H1 (cell line): Measurements from ENCODE around the gene TMEM271. TPM values are rescaled to one million over a fixed set of nuclear protein-coding genes. Genes with fewer than 3 reads are reported as not detected.

Source experiments
- CTCF ChIA-PET: fragments of 300-600 bp; sonication (Branson Sonifier 250); formaldehyde crosslinking; loops from one replicate; lab custom pipeline; 2021; ENCODE audit not compliant: partially characterized antibody; lab: Charles Lee
- POLR2A ChIA-PET: fragments of 300-600 bp; sonication (Branson Sonifier 250); formaldehyde crosslinking; loops from one replicate; lab custom pipeline; 2021; ENCODE audit warnings: inconsistent platforms; ENCODE audit not compliant: partially characterized antibody; lab: Charles Lee
- DNase-seq, 2 experiments: peaks; one replicate each; pipeline versions ENCODE4 v3.0.0 to v3.0.0-alpha.2; 2010 to 2022; ENCODE audit warnings: low spot score in 2 of 2, low read depth in 1 of 2, mixed read lengths in 1 of 2
- FAIRE-seq: peaks from 2 replicates; lab custom pipeline; 2011; peaks lifted over from hg19 to GRCh38; lab: Jason Lieb, UNC
- H2AFZ ChIP-seq: 2 replicates; pipeline ENCODE4 v1.8.1; 2012; ENCODE audit warnings: low read length, inconsistent platforms
- H2AK5ac ChIP-seq: 2 replicates; pipeline ENCODE4 v1.6.1; 2013; ENCODE audit warnings: low read depth, low read length
- H2BK120ac ChIP-seq: replicated peaks from 2 replicates; pipeline ENCODE3; 2013; ENCODE audit warnings: low read depth, low read length, inconsistent platforms
- H2BK12ac ChIP-seq: 2 replicates; pipeline ENCODE4 v1.6.1; 2013; ENCODE audit warnings: low read depth, low read length
- H2BK15ac ChIP-seq: 2 replicates; pipeline ENCODE4 v1.6.1; 2013; ENCODE audit warnings: low read length
- H2BK20ac ChIP-seq: 2 replicates; pipeline ENCODE4 v1.6.1; 2013; ENCODE audit warnings: low read length
- H2BK5ac ChIP-seq: 2 replicates; pipeline ENCODE4 v1.6.1; 2013; ENCODE audit warnings: low read depth, low read length
- H3K14ac ChIP-seq: 2 replicates; pipeline ENCODE4 v1.6.1; 2013; ENCODE audit warnings: inconsistent platforms; ENCODE audit not compliant: insufficient read length
- H3K18ac ChIP-seq: 2 replicates; pipeline ENCODE4 v1.6.1; 2013; ENCODE audit warnings: low read length; ENCODE audit errors: extremely low read depth
- H3K23ac ChIP-seq: 2 replicates; pipeline ENCODE4 v1.6.1; 2013; ENCODE audit warnings: inconsistent platforms; ENCODE audit not compliant: insufficient read length
- H3K23me2 ChIP-seq: 2 replicates; pipeline ENCODE4 v1.6.1; 2013; ENCODE audit warnings: low read depth, low read length
- H3K27ac ChIP-seq: 2 replicates; pipeline ENCODE4 v1.6.1; 2011; ENCODE audit warnings: low read depth, low read length, inconsistent platforms
- H3K27me3 ChIP-seq, 4 experiments: replicated peaks in 1 of 4; 1 replicate in 1 of 4; 2 replicates in 3 of 4; pipeline versions ENCODE4 v1.6.1 to v1.8.1; 2011 to 2013; ENCODE audit warnings: low read length in 3 of 4, mild to moderate bottlenecking in 3 of 4, inconsistent platforms in 2 of 4, mixed read lengths in 2 of 4, moderate library complexity in 1 of 4; ENCODE audit not compliant: control insufficient read depth in 3 of 4, insufficient read depth in 3 of 4; ENCODE audit errors: extremely low read depth in 1 of 4
- H3K36me3 ChIP-seq, 4 experiments: 2 replicates each; pipeline versions ENCODE4 v1.6.1 to v1.8.1; 2011 to 2013; ENCODE audit warnings: mild to moderate bottlenecking in 4 of 4, low read length in 3 of 4, moderate library complexity in 2 of 4, control low read depth in 1 of 4, inconsistent platforms in 1 of 4; ENCODE audit not compliant: insufficient read depth in 4 of 4, control insufficient read depth in 2 of 4
- H3K4ac ChIP-seq: replicated peaks from 2 replicates; pipeline ENCODE3; 2013; ENCODE audit warnings: low read length, low read depth, mixed read lengths, inconsistent platforms; ENCODE audit not compliant: insufficient read length
- H3K4me1 ChIP-seq, 4 experiments: replicated peaks in 1 of 4; 1 replicate in 1 of 4; 2 replicates in 3 of 4; pipeline versions ENCODE4 v1.6.1 to v1.8.1; 2011 to 2013; ENCODE audit warnings: low read length in 3 of 4, inconsistent platforms in 2 of 4, mixed read lengths in 1 of 4; ENCODE audit not compliant: insufficient read depth in 4 of 4, control insufficient read depth in 3 of 4
- H3K4me2 ChIP-seq, 2 experiments: 2 replicates each; pipeline versions ENCODE4 v1.6.1 to v1.8.1; 2011 to 2013; ENCODE audit warnings: low read depth in 2 of 2, low read length in 2 of 2, control low read depth in 1 of 2, inconsistent platforms in 1 of 2, mild to moderate bottlenecking in 1 of 2; ENCODE audit not compliant: insufficient read depth in 1 of 2
- H3K4me3 ChIP-seq, 4 experiments: fragments of 200-600, 300-600 bp in 1 of 4; sonication (generic), shearing (Covaris generic), sonication (Bioruptor Twin) in 1 of 4; 2 replicates each; pipeline versions ENCODE4 v1.5.1 to v1.8.1; 2011 to 2016; ENCODE audit warnings: low read length in 4 of 4, low read depth in 3 of 4, control low read depth in 2 of 4, inconsistent platforms in 2 of 4, mild to moderate bottlenecking in 2 of 4, mixed read lengths in 1 of 4, moderate library complexity in 1 of 4; ENCODE audit not compliant: insufficient read depth in 2 of 4; ENCODE audit errors: extremely low read depth in 1 of 4
- H3K56ac ChIP-seq: replicated peaks from 2 replicates; pipeline ENCODE3; 2013; ENCODE audit warnings: low read depth, mild to moderate bottlenecking, mixed read lengths, low read length, inconsistent platforms; ENCODE audit not compliant: insufficient read length
- H3K79me1 ChIP-seq: 2 replicates; pipeline ENCODE4 v1.6.1; 2013; ENCODE audit warnings: low read depth, low read length, control low read depth
- H3K79me2 ChIP-seq, 2 experiments: 2 replicates each; pipeline versions ENCODE4 v1.6.1 to v1.8.1; 2012 to 2013; ENCODE audit warnings: low read length in 2 of 2, mild to moderate bottlenecking in 2 of 2, inconsistent platforms in 1 of 2; ENCODE audit not compliant: insufficient read depth in 2 of 2, control insufficient read depth in 1 of 2
- H3K9ac ChIP-seq, 4 experiments: replicated peaks in 1 of 4; 1 replicate in 1 of 4; 2 replicates in 3 of 4; pipeline versions ENCODE4 v1.6.1 to v1.8.1; 2011 to 2013; ENCODE audit warnings: low read depth in 3 of 4, low read length in 3 of 4, control low read depth in 2 of 4, mild to moderate bottlenecking in 2 of 4, moderate library complexity in 2 of 4, inconsistent platforms in 1 of 4; ENCODE audit errors: extremely low read depth in 1 of 4
- H3K9me3 ChIP-seq, 2 experiments: 2 replicates each; pipeline versions ENCODE4 v1.6.1 to v1.8.1; 2012 to 2013; ENCODE audit warnings: mild to moderate bottlenecking in 2 of 2, moderate library complexity in 2 of 2, control low read depth in 1 of 2, inconsistent platforms in 1 of 2, low read depth in 1 of 2, low read length in 1 of 2, mixed read lengths in 1 of 2; ENCODE audit not compliant: insufficient read depth in 2 of 2
- H4K20me1 ChIP-seq, 2 experiments: replicated peaks in 1 of 2; 2 replicates each; pipeline versions ENCODE3 to v1.8.1; 2011 to 2013; ENCODE audit warnings: inconsistent platforms in 2 of 2, low read length in 2 of 2, mild to moderate bottlenecking in 1 of 2; ENCODE audit not compliant: insufficient read depth in 2 of 2, control insufficient read depth in 1 of 2
- H4K5ac ChIP-seq: 2 replicates; pipeline ENCODE4 v1.6.1; 2013; ENCODE audit warnings: low read length, low read depth, mixed read lengths, inconsistent platforms; ENCODE audit not compliant: insufficient read length
- H4K8ac ChIP-seq: 2 replicates; pipeline ENCODE4 v1.8.0; 2013; ENCODE audit warnings: mild to moderate bottlenecking, moderate library complexity, low read length, inconsistent platforms; ENCODE audit not compliant: insufficient read depth; ENCODE audit errors: extremely low read depth
- H4K91ac ChIP-seq: replicated peaks from 2 replicates; pipeline ENCODE3; 2013; ENCODE audit warnings: low read length, mixed read lengths, inconsistent platforms; ENCODE audit not compliant: insufficient read length
- HDAC2 ChIP-seq, 2 experiments: fragments of 300-600 bp in 1 of 2; sonication (generic) in 1 of 2; IDR thresholded peaks; 2 replicates each; pipeline ENCODE4 v1.6.1; 2011 to 2012; ENCODE audit warnings: low read depth in 2 of 2, low read length in 2 of 2, mild to moderate bottlenecking in 2 of 2, moderate library complexity in 2 of 2, borderline replicate concordance in 1 of 2, inconsistent platforms in 1 of 2
- MAX ChIP-seq: IDR thresholded peaks from 2 replicates; pipeline ENCODE4 v1.6.1; 2012; ENCODE audit warnings: inconsistent platforms
- POLR2A ChIP-seq, 2 experiments: IDR thresholded peaks; 1 replicate in 1 of 2; 2 replicates in 1 of 2; pipeline ENCODE4 v1.6.1; 2011; ENCODE audit warnings: low read depth in 2 of 2, low read length in 2 of 2, mild to moderate bottlenecking in 2 of 2; ENCODE audit errors: control extremely low read depth in 1 of 2
- TAF7 ChIP-seq: optimal IDR thresholded peaks from 2 replicates; pipeline ENCODE3; 2011; ENCODE audit warnings: low read depth, mild to moderate bottlenecking, inconsistent platforms, low read length, moderate library complexity, borderline replicate concordance
- WGBS, 2 experiments: shearing (Covaris generic) in 1 of 2; methylation state at CpG; one replicate each; pipeline versions ENCODE4 v1.1.6 to v1.1.7; 2013 to 2015; ENCODE audit warnings: low lambda C conversion rate in 2 of 2, mixed read lengths in 2 of 2, inconsistent platforms in 1 of 2, low coverage in 1 of 2, missing lambda C conversion rate in 1 of 2; ENCODE audit not compliant: insufficient replicate concordance in 2 of 2, insufficient coverage in 1 of 2, insufficient read length in 1 of 2; ENCODE audit errors: extremely low coverage in 1 of 2, missing lambda C conversion rate in 1 of 2; 5-methylcytosine and 5-hydroxymethylcytosine counted together
- polyA plus RNA-seq, 7 experiments: library from polyadenylated mRNA; depleted of rRNA in 3 of 7; stranded (reverse) in 5 of 7; unstranded in 2 of 7; fragments of >200 nt in 5 of 7; fragments of 200-250 nt in 2 of 7; gene quantifications; 1 replicate in 5 of 7; 2 replicates in 1 of 7; 4 replicates in 1 of 7; pipeline versions ENCODE4 v1.2.1 to v1.2.3, GENCODE V29; 2011 to 2013; ENCODE audit warnings: missing spikeins in 2 of 7, mixed read lengths in 2 of 7
- total RNA-seq: library from RNA; stranded (reverse); fragmentation: NEBNext Ultra II Directional; extraction: Animal tissue kit (Norgen Biotek cat#: 25700); gene quantifications from 2 replicates; pipeline ENCODE4 v1.2.1, GENCODE V29; 2021

The TMEM271 gene
- total and polyA plus RNA-seq, 2 of the 8 experiments (the other 6 are each of a cell fraction or from before 2014, with no cell fraction given): 0.08 to 0.35 TPM

DNA sequence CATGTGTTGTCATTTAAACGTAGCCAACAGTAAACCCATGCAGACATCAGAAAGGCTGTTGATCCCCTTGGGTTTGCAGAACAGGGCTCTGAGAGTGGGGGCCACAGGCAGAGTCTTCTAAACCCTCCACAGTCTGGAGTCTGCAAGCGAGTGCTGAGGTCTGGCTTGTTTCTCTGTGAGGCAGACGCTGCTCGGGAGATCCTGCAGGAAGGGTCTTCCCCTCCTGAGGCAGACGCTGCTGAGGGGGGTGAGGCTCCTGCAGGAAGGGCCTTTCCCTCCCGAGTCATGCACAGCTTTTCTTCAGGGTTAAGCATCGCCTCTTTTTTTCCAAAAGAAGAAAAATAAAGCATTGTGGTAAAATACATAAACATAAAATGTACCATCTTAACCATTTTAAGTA, 32.1 kb upstream of the TMEM271 start:
- H3K14ac ChIP-seq: no peak overlapping the region

More for the DNA sequence above, 32.1 kb upstream of the TMEM271 start:
- no peak overlapping the region for H4K8ac ChIP-seq
- no peak overlapping the region for H4K5ac ChIP-seq
- no peak overlapping the region for H3K4ac ChIP-seq
- 73% methylated on average over 7 of the region's 7 CpGs; no CpG with 5 or more reads in 1 of the 2 experiments for WGBS, 2 experiments
- no peak overlapping the region for H2AFZ ChIP-seq
- peaks cover 0 to 3% (median 2%) of the 10 kb centered on the region in 4 experiments; a peak in 3 of 7 replicates for H3K27me3 ChIP-seq
- ChIA-PET CTCF (no interaction called here), POLR2A (no interaction called here)
- no peak overlapping the region for H3K23ac ChIP-seq
- H3K4me3 ChIP-seq: no peak overlapping the region
- no peaks in the 10 kb centered on the region for H3K23me2 ChIP-seq
- H3K56ac ChIP-seq: no peak overlapping the region
- H3K36me3 ChIP-seq: no peaks in the 10 kb centered on the region
- H2BK12ac ChIP-seq: no peak overlapping the region
- H3K4me1 ChIP-seq: no peaks in the 10 kb centered on the region
- no peak for FAIRE-seq
- no peak overlapping the region for H2BK5ac ChIP-seq
- no peak overlapping the region for H3K9ac ChIP-seq
- no peak overlapping the region for H2BK20ac ChIP-seq
- peaks cover 0 to 4% of the 10 kb centered on the region in 2 experiments; a peak in 1 of 4 replicates for H3K9me3 ChIP-seq
- H4K20me1 ChIP-seq: no peaks in the 10 kb centered on the region
- H3K18ac ChIP-seq: no peak overlapping the region
- no peak overlapping the region for H2AK5ac ChIP-seq
- H3K4me2 ChIP-seq: no peak overlapping the region
- H2BK15ac ChIP-seq: no peak overlapping the region
- no peak overlapping the region for H4K91ac ChIP-seq
- no peak overlapping the region for H3K27ac ChIP-seq
- H3K79me2 ChIP-seq: no peaks in the 10 kb centered on the region
- H2BK120ac ChIP-seq: no peak overlapping the region
- no peak for DNase-seq
- peaks cover 6% of the 10 kb centered on the region for H3K79me1 ChIP-seq
- TF ChIP-seq POLR2A (IDR thresholded peaks at IDR 0.05; ENCODE audit: control extremely low read depth in 1 of 2, low read depth in 2 of 2, low read length in 2 of 2) (no peak), HDAC2 (IDR thresholded peaks at IDR 0.05; ENCODE audit: borderline replicate concordance in 1 of 2, low read depth in 2 of 2, low read length in 2 of 2) (no peak), MAX (no peak), TAF7 (no peak)
